SJCRH30 (cell line): ENCODE results near the gene ACBD4. TPM values are rescaled to one million over a fixed set of nuclear protein-coding genes. Genes with fewer than 3 reads are reported as not detected.

Experiments used
- DNase-seq, 2 experiments: peaks; one replicate each; pipeline ENCODE4 v3.0.0-alpha.2; 2015 to 2020
- H3K27ac ChIP-seq: fragments of 250-450 bp; sonication (Bioruptor Pico); 2 replicates; pipeline ENCODE4 v1.5.1; 2020; ENCODE audit warnings: mild to moderate bottlenecking, moderate library complexity
- H3K27me3 ChIP-seq: fragments of 250-450 bp; sonication (Bioruptor Pico); 2 replicates; pipeline ENCODE4 v1.5.1; 2020; ENCODE audit warnings: mild to moderate bottlenecking, moderate library complexity
- H3K36me3 ChIP-seq: fragments of 250-450 bp; sonication (Bioruptor Pico); 2 replicates; pipeline ENCODE4 v1.5.1; 2020; ENCODE audit warnings: mild to moderate bottlenecking, moderate library complexity
- H3K4me1 ChIP-seq: fragments of 250-450 bp; sonication (Bioruptor Pico); 2 replicates; pipeline ENCODE4 v1.5.1; 2020; ENCODE audit warnings: mild to moderate bottlenecking, moderate library complexity
- H3K4me3 ChIP-seq: fragments of 250-450 bp; sonication (Bioruptor Pico); 2 replicates; pipeline ENCODE4 v1.5.1; 2020; ENCODE audit warnings: mild to moderate bottlenecking, moderate library complexity
- H3K9me3 ChIP-seq: fragments of 250-450 bp; sonication (Bioruptor Pico); replicated peaks from 2 replicates; pipeline ENCODE4 v1.5.1; 2020; ENCODE audit warnings: mild to moderate bottlenecking, moderate library complexity
- total RNA-seq: library from RNA; depleted of rRNA; stranded (reverse); fragments of >200 nt; shearing (Covaris generic); gene quantifications from 2 replicates; pipeline ENCODE4 v1.2.3, GENCODE V29; 2014

Gene ACBD4
- total RNA-seq, 1 experiment from 2014 or later, result 0.61 TPM

DNA sequence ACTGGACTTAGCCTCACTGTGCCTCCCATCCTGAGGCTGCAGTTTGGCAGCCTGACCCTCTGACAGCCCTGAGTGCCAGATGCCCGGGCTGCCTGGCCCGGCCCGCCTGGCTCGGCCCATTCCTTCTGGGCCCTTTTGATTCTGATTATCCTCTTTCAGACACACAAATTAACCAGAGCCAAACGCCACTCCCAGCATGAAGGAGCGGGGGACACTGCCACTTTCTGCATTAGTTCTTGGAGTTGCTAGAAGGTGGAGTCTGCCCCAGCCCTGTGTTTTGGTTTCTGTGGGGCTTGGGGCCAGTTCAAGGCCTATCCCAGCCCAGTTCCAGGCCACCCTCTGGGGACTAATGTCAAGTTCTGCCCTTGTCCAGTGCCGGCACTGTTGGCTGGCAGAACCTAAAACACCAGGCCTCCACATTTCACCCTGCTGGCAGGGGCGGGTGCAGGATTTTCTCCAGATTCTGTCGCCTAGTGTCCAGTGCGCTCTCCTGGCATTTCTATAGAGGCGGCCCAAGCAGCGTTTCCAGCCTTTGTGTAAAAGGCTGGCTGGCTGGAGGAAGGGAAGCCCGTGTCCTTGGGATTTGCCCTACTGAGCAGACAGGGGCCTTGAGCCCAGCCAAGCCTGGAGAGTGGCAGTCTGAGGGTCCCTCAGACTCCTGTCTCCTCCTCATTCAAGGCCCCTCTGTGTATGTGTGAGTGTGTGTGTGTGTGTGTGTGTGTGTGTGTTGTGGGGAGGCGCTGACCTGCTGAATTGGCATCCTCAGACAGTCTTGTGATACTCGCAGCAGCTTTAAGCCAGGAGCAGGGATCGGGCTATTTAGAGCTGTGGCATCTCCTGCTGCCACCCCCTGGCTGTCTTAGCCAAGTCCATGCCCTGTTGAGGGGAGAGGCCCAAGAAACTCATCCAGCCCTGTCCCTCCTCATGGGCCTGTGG lies 24.5 kb upstream of the ACBD4 start:
- Histone ChIP-seq H3K27ac (no peak overlapping the region), H3K4me3 (no peak overlapping the region), H3K4me1 (no peaks in the 10 kb centered on the region), H3K36me3 (peaks cover 16% of the 10 kb centered on the region), H3K9me3 (no peaks in the 10 kb centered on the region), H3K27me3 (no peaks in the 10 kb centered on the region)
- DNase-seq, result no peak

GRCh38 chr17:45111850-45112249 lies 23.6 kb upstream of the ACBD4 start:
- Histone ChIP-seq H3K27ac (no peak overlapping the region), H3K9me3 (no peaks in the 10 kb centered on the region), H3K27me3 (no peaks in the 10 kb centered on the region), H3K36me3 (peaks cover 14% of the 10 kb centered on the region; the same call in 1 of the 2 replicates), H3K4me1 (no peaks in the 10 kb centered on the region), H3K4me3 (no peak overlapping the region)
- DNase-seq, result no peak

DNA sequence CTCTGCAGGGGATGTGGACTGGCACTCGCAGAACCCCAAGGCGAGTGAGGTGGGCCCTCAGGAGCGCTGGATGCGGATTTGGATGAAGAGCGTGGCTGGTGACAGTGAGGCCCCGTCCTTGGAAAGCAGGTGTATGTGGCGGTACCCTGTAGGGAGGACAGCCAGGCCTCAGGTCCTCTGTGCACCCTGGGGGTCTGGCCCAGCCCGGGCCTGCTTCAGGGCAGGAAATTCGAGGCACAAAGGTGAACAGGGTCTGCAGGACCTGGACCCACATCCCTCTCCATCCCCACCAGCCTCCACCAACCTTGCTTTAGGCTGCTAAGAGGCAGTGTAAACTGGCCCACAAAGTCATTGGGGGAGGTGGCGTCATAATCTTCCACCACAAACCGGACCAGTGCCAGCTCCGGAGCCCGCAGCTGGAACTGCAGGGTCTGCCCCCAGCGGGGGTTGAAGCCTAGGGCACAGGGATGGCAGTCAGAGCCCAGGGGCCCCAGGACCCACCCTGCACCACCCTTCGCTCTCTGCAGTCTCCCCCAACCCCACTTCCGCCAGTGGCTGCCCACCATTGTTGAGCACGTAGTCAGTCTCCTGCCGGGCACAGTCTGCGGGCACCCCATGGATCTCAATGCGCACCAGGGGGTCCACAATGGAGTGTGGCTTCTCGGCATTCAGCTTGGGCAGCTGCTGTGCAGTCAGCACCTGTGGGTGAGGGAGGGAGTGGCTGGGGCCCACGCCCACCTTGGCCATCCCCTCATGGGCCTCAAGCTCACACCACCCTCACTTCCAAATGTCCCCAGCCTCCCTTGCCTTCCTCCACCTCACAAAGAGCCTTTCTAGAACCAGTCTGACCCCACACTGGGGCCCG lies 22.7 kb upstream of the ACBD4 start:
- no peaks in the 10 kb centered on the region for H3K4me1 ChIP-seq

GRCh38 chr17:45113424-45113754 lies 22.1 kb upstream of the ACBD4 start:
- H3K9me3 ChIP-seq, result no peaks in the 10 kb centered on the region
- H3K4me3 ChIP-seq, result no peak overlapping the region
- DNase-seq, result no peak
- H3K27me3 ChIP-seq, result no peaks in the 10 kb centered on the region
- H3K36me3 ChIP-seq, result peaks cover 8% of the 10 kb centered on the region; the same call in 1 of the 2 replicates
- H3K27ac ChIP-seq, result no peak overlapping the region
- H3K4me1 ChIP-seq, result no peaks in the 10 kb centered on the region

More for the DNA sequence above, 22.7 kb upstream of the ACBD4 start:
- H3K9me3 ChIP-seq, result no peaks in the 10 kb centered on the region
- DNase-seq, result no peak
- no peak overlapping the region for H3K4me3 ChIP-seq
- no peak overlapping the region for H3K27ac ChIP-seq
- H3K27me3 ChIP-seq, result no peaks in the 10 kb centered on the region
- peaks cover 8% of the 10 kb centered on the region; the same call in 1 of the 2 replicates for H3K36me3 ChIP-seq

GRCh38 chr17:45114117-45114932 lies 21.2 kb upstream of the ACBD4 start:
- no peaks in the 10 kb centered on the region for H3K27me3 ChIP-seq
- no peaks in the 10 kb centered on the region for H3K9me3 ChIP-seq
- no peak for DNase-seq
- H3K4me1 ChIP-seq, result no peaks in the 10 kb centered on the region
- H3K4me3 ChIP-seq, result no peak overlapping the region
- no peak overlapping the region for H3K27ac ChIP-seq
- H3K36me3 ChIP-seq, result no peaks in the 10 kb centered on the region

DNA sequence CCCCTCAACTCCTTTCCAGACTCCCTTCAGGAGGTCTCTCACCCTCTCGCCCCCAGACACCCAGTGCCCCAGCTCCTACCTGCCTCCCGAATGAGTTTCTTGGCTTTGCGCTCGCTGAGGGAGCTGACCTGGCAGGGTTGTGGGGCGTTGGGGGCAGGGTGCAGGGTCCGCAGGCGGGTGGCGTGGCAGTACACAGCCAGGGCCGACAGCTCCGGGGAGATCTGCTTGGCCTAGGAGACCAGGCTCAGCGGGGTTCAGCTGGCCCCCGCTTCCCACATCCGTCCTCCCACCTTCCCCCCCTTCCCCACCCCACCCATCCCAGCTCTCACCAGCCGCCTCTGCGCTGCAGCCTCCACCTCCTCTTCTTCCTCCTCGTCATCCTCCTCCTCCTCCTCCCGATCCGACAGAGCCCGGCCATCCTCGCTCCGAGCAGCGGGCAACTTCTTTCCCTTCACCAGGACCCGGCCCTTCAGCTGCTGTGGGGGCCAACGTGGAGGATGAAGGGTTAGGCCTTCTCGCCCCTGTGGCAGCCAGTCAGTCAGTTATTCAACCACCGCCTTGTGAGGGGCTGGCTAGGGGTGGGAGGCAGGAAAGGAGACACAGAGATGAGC lies 20.4 kb upstream of the ACBD4 start:
- no peak overlapping the region for H3K27ac ChIP-seq
- no peak overlapping the region for H3K4me3 ChIP-seq
- no peak for DNase-seq
- H3K9me3 ChIP-seq, result no peaks in the 10 kb centered on the region
- H3K27me3 ChIP-seq, result no peaks in the 10 kb centered on the region
- no peaks in the 10 kb centered on the region for H3K4me1 ChIP-seq
- H3K36me3 ChIP-seq, result no peaks in the 10 kb centered on the region

DNA sequence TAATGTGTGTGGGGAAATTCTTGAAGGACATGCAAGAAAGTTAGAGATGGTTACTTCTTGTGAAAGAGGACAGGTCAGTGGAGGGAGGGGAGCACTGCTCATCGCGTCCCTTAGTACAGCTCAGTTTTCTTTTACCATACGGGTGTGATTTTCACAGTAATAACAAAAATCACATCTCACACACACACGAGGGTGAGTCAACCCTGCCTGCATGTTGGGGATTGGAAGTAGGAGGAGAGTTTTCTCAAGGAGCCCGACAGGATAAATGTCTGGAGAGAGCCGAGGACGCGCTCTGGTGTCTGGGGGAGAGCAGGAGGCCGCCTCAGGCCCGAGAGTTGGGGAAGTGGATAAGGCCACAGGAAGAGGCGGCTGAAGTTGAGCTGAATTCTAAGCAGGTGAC lies 19.6 kb upstream of the ACBD4 start:
- Histone ChIP-seq H3K4me3 (no peak overlapping the region), H3K9me3 (no peaks in the 10 kb centered on the region), H3K27me3 (no peaks in the 10 kb centered on the region), H3K27ac (no peak overlapping the region), H3K36me3 (no peaks in the 10 kb centered on the region), H3K4me1 (no peaks in the 10 kb centered on the region)
- DNase-seq, result no peak

- Histone ChIP-seq H3K9me3 (no peaks in the 10 kb centered on the region), H3K4me1 (no peaks in the 10 kb centered on the region), H3K4me3 (no peak overlapping the region), H3K27ac (no peak overlapping the region), H3K36me3 (no peaks in the 10 kb centered on the region), H3K27me3 (no peaks in the 10 kb centered on the region)
- no peak for DNase-seq
These were observed 19.0 kb upstream of the ACBD4 start for GRCh38 chr17:45116434-45117016.

DNA sequence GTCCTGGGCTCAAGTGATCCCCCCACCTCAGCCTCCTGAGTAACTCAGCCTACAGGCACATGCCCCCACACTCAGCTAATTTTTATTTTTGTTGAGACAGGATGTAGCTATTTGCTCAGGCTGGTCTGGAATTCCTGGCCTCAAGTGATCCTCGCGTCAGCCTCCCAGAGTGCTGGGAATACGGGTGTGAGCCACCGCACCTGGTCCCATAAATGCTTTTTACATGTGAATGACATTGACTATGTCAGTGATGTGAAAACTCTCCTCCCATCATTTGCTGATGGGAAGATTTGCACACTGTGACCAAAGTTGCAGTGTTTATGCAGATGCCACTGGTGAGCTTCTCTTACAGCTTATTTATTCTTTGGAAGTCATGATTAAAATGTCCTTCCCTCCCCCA lies 18.2 kb upstream of the ACBD4 start:
- no peaks in the 10 kb centered on the region for H3K4me1 ChIP-seq
- no peaks in the 10 kb centered on the region for H3K9me3 ChIP-seq
- H3K27me3 ChIP-seq, result no peaks in the 10 kb centered on the region
- H3K36me3 ChIP-seq, result no peaks in the 10 kb centered on the region
- no peak overlapping the region for H3K4me3 ChIP-seq
- DNase-seq, result no peak
- H3K27ac ChIP-seq, result no peak overlapping the region

DNA sequence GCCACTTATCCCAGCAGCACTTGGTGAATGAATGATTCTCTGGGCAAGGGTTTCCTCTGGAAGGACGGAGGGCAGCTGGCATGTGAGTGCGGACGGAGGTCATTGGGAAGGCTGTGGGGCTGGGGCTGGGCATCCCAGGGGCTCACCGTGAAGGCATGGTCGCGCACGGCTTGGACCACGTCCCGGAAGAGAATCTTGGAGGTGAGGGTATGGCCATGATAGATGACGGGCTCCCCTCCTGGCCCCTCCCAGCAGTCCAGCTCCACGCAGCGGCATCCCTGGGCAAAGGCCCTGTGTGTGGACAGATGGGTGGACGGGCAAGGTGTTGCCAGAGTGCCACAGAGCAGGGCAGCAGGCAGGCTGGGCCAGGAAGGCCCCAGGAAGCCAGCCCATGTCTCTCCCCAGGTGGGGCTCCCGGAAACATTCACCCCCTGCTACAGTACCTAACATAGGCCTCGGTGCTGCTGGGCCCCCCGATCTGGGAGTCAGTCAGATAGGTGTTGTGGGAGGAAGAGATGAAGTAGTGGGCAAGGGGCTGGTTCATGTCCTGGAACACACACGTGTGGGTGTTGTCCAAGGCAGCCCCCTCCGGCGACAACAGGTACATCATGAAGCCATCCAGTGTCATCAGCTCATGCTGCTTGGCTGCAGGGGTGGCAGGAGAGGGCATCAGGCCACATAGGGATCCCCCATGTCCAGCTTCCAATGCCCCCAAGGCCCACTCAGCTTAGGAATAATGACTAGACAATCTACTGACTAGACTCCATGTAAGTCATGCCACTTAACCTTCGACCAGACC lies 17.4 kb upstream of the ACBD4 start:
- no peaks in the 10 kb centered on the region for H3K4me1 ChIP-seq
- DNase-seq, result no peak
- no peaks in the 10 kb centered on the region for H3K9me3 ChIP-seq
- no peaks in the 10 kb centered on the region for H3K36me3 ChIP-seq
- H3K27ac ChIP-seq, result no peak overlapping the region
- no peaks in the 10 kb centered on the region for H3K27me3 ChIP-seq
- no peak overlapping the region for H3K4me3 ChIP-seq

GRCh38 chr17:45118691-45119090 lies 16.8 kb upstream of the ACBD4 start:
- H3K4me1 ChIP-seq, result peaks cover 4% of the 10 kb centered on the region
- H3K4me3 ChIP-seq, result no peak overlapping the region
- no peaks in the 10 kb centered on the region for H3K27me3 ChIP-seq
- H3K9me3 ChIP-seq, result no peaks in the 10 kb centered on the region
- no peak for DNase-seq
- no peak overlapping the region for H3K27ac ChIP-seq
- no peaks in the 10 kb centered on the region for H3K36me3 ChIP-seq

DNA sequence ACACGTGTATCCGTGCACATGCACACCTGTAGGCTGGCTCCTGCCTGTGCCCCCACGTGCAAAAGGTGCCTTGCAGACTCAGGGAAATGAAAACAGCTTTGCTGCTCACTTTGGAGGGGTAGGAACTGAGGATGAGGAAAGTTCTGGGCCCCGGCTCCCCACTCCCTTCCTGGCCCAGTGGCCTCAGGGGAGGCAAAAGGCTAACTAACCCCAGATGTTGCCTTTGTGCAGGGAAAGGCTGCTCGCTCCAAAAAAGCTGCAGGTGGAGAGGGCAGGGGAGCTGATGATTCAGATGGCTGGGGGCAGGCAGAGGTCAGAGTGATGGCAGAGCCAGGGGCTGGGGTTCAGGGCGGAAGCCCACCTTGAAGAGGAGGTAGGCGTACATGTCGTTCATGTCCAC lies 15.5 kb upstream of the ACBD4 start:
- Histone ChIP-seq H3K27me3 (no peaks in the 10 kb centered on the region), H3K27ac (no peak overlapping the region), H3K4me1 (peaks cover 13% of the 10 kb centered on the region), H3K9me3 (no peaks in the 10 kb centered on the region), H3K36me3 (no peaks in the 10 kb centered on the region), H3K4me3 (no peak overlapping the region)
- DNase-seq, result no peak

- Histone ChIP-seq H3K27ac (no peak overlapping the region), H3K27me3 (no peaks in the 10 kb centered on the region), H3K4me3 (no peak overlapping the region), H3K4me1 (peaks cover 13% of the 10 kb centered on the region), H3K9me3 (no peaks in the 10 kb centered on the region), H3K36me3 (no peaks in the 10 kb centered on the region)
- no peak for DNase-seq
These were observed 14.9 kb upstream of the ACBD4 start for GRCh38 chr17:45120558-45120957.
